ENCODE results near the gene RC3H2. TPM values are rescaled to one million over a fixed set of nuclear protein-coding genes. Genes with fewer than 3 reads are reported as not detected.

The RC3H2 gene, protein sequence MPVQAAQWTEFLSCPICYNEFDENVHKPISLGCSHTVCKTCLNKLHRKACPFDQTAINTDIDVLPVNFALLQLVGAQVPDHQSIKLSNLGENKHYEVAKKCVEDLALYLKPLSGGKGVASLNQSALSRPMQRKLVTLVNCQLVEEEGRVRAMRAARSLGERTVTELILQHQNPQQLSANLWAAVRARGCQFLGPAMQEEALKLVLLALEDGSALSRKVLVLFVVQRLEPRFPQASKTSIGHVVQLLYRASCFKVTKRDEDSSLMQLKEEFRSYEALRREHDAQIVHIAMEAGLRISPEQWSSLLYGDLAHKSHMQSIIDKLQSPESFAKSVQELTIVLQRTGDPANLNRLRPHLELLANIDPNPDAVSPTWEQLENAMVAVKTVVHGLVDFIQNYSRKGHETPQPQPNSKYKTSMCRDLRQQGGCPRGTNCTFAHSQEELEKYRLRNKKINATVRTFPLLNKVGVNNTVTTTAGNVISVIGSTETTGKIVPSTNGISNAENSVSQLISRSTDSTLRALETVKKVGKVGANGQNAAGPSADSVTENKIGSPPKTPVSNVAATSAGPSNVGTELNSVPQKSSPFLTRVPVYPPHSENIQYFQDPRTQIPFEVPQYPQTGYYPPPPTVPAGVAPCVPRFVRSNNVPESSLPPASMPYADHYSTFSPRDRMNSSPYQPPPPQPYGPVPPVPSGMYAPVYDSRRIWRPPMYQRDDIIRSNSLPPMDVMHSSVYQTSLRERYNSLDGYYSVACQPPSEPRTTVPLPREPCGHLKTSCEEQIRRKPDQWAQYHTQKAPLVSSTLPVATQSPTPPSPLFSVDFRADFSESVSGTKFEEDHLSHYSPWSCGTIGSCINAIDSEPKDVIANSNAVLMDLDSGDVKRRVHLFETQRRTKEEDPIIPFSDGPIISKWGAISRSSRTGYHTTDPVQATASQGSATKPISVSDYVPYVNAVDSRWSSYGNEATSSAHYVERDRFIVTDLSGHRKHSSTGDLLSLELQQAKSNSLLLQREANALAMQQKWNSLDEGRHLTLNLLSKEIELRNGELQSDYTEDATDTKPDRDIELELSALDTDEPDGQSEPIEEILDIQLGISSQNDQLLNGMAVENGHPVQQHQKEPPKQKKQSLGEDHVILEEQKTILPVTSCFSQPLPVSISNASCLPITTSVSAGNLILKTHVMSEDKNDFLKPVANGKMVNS
- total RNA-seq, result 39.7 and 40.2 TPM in 2 replicates

DNA sequence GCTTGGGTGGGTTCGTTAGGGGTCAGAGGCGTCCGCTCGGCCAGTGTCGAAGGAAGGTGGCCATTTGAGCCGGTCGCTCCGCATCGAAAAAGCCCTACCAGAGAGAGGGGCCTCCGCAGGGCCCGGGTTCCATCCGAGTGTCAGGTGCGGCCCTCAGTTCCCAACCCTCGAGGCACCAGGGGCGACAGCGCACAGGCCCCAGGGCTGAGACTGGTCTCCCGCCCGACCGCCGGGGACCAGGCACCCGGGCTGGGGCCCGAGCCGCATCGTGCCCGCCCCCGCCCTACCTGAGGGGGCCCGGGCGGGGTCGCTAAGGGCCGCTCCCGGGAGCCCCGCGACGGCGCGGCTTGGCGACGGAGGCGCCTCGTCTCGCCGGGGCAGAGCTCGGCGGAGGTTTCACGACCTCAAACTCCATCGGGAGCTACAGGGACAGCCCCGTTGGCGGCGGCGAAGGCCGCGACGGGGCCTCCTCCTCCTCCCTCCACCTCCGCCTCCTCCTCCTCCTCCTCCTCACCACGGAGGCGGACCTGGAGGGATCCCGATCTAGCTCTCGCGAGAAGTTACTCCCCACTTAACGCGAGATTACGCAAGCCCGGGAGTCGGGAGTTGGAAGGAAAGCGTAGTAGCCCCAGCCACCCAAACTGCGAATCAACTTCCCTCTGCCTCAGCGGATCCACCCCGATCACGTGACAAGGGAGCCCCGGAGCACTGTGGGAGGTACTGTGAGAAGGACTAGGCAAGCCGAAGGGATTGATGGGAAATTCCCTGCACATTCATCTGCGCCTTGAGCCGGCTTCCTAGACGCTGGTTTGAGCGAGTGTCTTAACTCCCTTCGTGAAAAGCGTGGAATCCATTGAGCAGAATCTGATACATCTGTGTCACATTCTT lies at the start of gene RC3H2:
Gene RC3H2, minus strand, starts transcription at position 537 of the 888 bp plus-strand sequence. CDS start 7,850 bp downstream, outside the sequence.
- DNase-seq, result peak; percentile 99
- H3K36me3 Mint-ChIP-seq (ENCODE audit: low read depth), result peaks cover 15% of the 10 kb centered on the region
- H3K27me3 Mint-ChIP-seq, result no peaks in the 10 kb centered on the region
- peak within 1 kb of the TSS; percentile 96 for H3K27ac Mint-ChIP-seq
- peaks cover 3% of the 10 kb centered on the region for H3K9me3 Mint-ChIP-seq
- peak within 1 kb of the TSS; percentile 95 for H3K4me3 Mint-ChIP-seq
- intact Hi-C loops (cut with micrococcal nuclease), result loop anchor here (1.0 kb wide), 8 partner anchors 8 to 812 kb away; partner anchors contain the start of genes PDCL, STRBP, TTLL11 and ZBTB26
- H3K4me1 Mint-ChIP-seq, result peaks cover 19% of the 10 kb centered on the region

DNA sequence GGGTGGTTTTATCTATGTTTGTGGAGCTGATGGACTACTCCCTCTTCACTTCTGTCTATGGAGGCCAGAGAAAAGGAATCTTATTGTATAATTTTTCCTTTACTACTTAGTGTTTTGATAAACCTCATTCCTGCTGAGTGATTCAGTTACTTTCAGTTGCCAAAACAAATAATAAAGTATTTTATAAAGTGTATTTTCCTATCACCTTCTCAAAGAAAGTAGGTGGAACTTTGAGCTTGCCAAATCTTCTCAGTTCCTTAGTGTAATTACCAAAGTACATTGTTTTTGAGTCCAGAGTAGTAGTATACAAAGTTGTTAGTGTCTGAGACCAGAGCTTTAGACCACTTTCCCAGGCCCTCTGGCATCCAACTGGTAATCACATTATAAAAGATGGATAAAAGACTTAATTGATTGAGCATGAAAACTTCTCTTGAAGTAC lies 49.1 kb upstream of the RC3H2 start:
- no peak overlapping the region for H3K27ac Mint-ChIP-seq
- H3K27me3 Mint-ChIP-seq, result no peaks in the 10 kb centered on the region
- H3K36me3 Mint-ChIP-seq (ENCODE audit: low read depth), result peaks cover 11% of the 10 kb centered on the region
- no peak overlapping the region for H3K4me3 Mint-ChIP-seq
- H3K9me3 Mint-ChIP-seq, result no peaks in the 10 kb centered on the region
- DNase-seq, result no peak
- H3K4me1 Mint-ChIP-seq, result peaks cover 8% of the 10 kb centered on the region
- intact Hi-C loops (cut with micrococcal nuclease), result no loop called here

- H3K27me3 Mint-ChIP-seq, result no peaks in the 10 kb centered on the region
- H3K4me3 Mint-ChIP-seq, result no peak overlapping the region
- peaks cover 20% of the 10 kb centered on the region for H3K4me1 Mint-ChIP-seq
- H3K9me3 Mint-ChIP-seq, result no peaks in the 10 kb centered on the region
- peaks cover 4% of the 10 kb centered on the region for H3K36me3 Mint-ChIP-seq (ENCODE audit: low read depth)
- DNase-seq, result no peak
- intact Hi-C loops (cut with micrococcal nuclease), result no loop called here
- no peak overlapping the region for H3K27ac Mint-ChIP-seq
Measured at GRCh38 chr9:122951056-122951455, 45.9 kb upstream of the RC3H2 start.

GRCh38 chr9:122950263-122950662 lies 45.1 kb upstream of the RC3H2 start:
- Mint-ChIP-seq H3K4me1 (peaks cover 27% of the 10 kb centered on the region), H3K36me3 (ENCODE audit: low read depth) (peaks cover 6% of the 10 kb centered on the region), H3K4me3 (no peak overlapping the region), H3K27me3 (no peaks in the 10 kb centered on the region), H3K9me3 (no peaks in the 10 kb centered on the region), H3K27ac (no peak overlapping the region)
- no peak for DNase-seq
- intact Hi-C loops (cut with micrococcal nuclease), result no loop called here

GRCh38 chr9:122949696-122950095 lies 44.5 kb upstream of the RC3H2 start:
- Mint-ChIP-seq H3K27ac (no peak overlapping the region), H3K4me3 (no peak overlapping the region), H3K27me3 (no peaks in the 10 kb centered on the region), H3K9me3 (no peaks in the 10 kb centered on the region), H3K36me3 (ENCODE audit: low read depth) (peaks cover 9% of the 10 kb centered on the region), H3K4me1 (peaks cover 29% of the 10 kb centered on the region)
- intact Hi-C loops (cut with micrococcal nuclease), result loop anchor here (10.0 kb wide), 4 partner anchors 115 to 1465 kb away; partner anchors contain the start of gene PSMB7
- no peak for DNase-seq

DNA sequence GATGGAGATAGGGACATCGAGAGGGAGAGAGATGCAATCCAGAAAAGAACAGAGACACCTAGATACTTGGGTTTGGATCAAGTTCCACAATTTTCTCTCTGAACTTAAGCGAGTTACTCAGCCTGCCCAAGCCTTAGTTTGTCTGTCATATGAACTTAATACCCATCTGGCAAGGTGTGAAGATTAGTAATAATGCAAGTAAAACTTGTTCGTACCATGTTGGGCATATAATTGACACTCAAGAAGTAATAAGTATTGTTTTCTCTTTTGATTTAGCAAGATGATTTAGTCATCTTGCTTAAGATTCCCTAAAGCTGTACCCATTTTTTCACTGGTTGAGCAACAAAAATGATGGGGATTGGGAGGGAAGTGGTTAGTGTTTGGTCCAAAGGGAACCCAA lies 43.2 kb upstream of the RC3H2 start:
- no peak overlapping the region for H3K27ac Mint-ChIP-seq
- intact Hi-C loops (cut with micrococcal nuclease), result loop anchor here (10.0 kb wide), 4 partner anchors 116 to 1466 kb away; partner anchors contain the start of gene PSMB7
- DNase-seq, result no peak
- H3K36me3 Mint-ChIP-seq (ENCODE audit: low read depth), result peaks cover 9% of the 10 kb centered on the region
- H3K9me3 Mint-ChIP-seq, result no peaks in the 10 kb centered on the region
- H3K4me1 Mint-ChIP-seq, result peaks cover 28% of the 10 kb centered on the region
- H3K4me3 Mint-ChIP-seq, result no peak overlapping the region
- no peaks in the 10 kb centered on the region for H3K27me3 Mint-ChIP-seq

DNA sequence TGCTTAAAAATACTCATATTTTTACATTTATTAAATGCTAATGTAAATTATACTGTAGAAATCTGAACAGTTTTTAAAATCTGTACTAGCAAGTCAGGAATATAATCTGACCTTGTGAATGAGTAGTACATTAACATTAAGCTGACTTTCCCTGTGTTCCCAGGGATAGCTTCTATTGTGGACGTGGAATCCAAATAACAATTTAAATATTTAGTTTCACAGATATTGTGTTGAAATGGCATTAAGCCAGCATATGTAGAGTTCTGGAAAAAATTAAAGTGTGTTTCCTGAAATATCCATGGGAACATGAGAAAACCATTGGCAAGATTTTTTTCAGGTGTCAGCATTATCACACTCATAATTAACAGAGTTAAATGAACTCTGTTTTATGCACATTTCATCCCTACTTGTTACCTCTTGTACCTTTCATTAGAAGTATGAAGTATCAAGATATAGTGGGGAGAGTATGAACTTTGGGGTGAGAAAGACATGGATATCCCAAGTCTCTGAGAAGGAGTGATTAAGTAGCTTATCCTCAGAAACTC lies 41.4 kb upstream of the RC3H2 start:
- intact Hi-C loops (cut with micrococcal nuclease), result loop anchor here (10.0 kb wide), 4 partner anchors 118 to 1468 kb away; partner anchors contain the start of gene PSMB7
- Mint-ChIP-seq H3K9me3 (no peaks in the 10 kb centered on the region), H3K27me3 (no peaks in the 10 kb centered on the region), H3K36me3 (ENCODE audit: low read depth) (peaks cover 9% of the 10 kb centered on the region), H3K4me3 (no peak overlapping the region), H3K4me1 (peaks cover 36% of the 10 kb centered on the region), H3K27ac (no peak overlapping the region)
- no peak for DNase-seq

DNA sequence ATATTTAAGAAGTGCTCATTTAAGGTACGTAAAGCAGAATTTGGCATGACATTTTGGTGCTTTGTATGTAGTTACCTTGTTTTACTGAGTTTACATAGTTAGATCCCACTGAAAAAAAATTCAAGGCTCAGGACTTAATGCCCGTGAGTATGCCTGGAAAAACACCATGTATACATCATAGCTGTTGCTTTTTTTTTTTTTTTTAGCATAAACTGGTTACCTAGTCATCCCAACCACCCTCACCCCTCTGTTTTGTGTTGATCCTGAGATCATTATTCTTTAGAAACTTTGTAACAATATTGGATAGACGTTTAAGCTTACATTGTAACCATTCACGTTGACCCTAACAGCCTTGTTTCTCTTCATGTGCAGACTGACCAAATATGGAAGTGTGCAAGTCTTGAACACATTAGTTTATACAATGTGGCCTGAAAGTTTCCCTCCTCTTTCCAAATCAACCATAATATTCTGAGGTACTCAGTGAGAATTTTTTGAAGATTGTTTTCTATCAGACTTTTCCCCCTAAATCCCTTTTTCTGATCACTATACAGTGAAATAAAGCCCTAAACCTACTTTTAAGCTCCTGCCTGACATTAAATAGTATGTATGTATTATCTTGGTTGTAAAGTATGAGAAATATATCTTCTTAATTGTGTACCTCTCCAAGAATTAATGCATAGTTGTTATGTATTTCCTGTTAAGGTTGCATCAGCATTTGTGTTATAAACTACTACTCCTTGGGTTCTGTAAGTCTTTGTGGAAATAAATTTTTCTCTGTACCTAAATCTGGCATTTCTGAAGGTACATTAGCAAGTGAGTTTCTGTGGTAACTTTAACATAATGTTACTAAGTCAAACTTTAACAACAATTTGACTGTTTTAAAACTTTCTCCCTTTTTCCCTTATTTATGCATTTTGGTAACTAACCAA lies 40.1 kb upstream of the RC3H2 start:
- Mint-ChIP-seq H3K9me3 (no peaks in the 10 kb centered on the region), H3K27me3 (no peaks in the 10 kb centered on the region), H3K4me3 (no peak overlapping the region), H3K4me1 (peaks cover 38% of the 10 kb centered on the region), H3K36me3 (ENCODE audit: low read depth) (peaks cover 11% of the 10 kb centered on the region), H3K27ac (no peak overlapping the region)
- intact Hi-C loops (cut with micrococcal nuclease), result loop anchor here (5.0 to 10.0 kb wide), 5 partner anchors 42 to 1470 kb away; partner anchors contain the start of gene PSMB7
- DNase-seq, result no peak

GRCh38 chr9:122941582-122942234 lies 36.5 kb upstream of the RC3H2 start:
- peak overlapping the region; percentile 99 for H3K4me3 Mint-ChIP-seq
- peaks cover 29% of the 10 kb centered on the region for H3K4me1 Mint-ChIP-seq
- DNase-seq, result no peak
- H3K36me3 Mint-ChIP-seq (ENCODE audit: low read depth), result peaks cover 17% of the 10 kb centered on the region
- peak overlapping the region; percentile 90 for H3K27ac Mint-ChIP-seq
- no peaks in the 10 kb centered on the region for H3K27me3 Mint-ChIP-seq
- H3K9me3 Mint-ChIP-seq, result no peaks in the 10 kb centered on the region
- intact Hi-C loops (cut with micrococcal nuclease), result loop anchor here (1.0 to 10.0 kb wide), 7 partner anchors 29 to 1473 kb away; partner anchors contain the start of genes PDCL, PSMB7 and ZBTB6

DNA sequence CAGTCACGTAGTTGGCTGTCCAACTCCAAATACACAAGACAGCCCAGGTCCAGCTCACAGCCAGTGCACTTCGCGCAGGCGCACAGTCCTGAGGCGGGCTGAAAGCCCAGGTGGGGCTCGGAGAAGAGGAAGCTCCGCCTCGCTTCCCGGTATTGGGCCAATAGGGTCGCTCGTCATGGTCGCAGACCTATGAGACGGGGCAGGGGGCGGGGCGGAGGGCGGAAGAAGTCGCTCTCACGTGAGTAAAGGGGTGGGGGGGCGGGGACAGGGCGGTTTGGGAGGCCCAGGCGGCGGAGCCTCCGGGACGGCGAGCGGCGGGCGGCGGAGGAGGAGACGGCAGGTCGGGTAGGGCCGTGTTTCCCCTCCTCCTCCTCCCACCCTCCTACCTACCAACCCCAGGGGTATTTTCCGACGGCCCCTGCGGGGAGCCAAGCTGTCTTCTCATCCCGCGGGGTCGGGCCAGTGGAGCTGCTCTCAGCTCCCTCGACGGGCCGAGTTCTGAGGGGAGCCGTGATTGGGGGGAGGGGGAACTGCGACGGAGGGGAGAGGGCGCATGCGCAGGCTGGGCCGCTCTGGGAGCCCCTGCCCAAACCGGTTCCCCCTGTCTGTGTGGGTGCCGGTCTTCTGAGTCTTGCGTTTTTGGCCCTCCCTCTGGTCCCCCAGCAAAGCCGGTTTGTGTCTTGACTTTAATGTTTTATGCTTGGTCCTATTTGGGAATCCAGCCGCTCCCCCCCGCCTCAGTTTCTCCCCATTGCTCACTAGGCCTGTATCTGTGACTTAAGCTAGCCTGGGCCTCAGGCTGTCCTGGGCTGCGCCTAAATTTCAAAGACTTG lies 35.8 kb upstream of the RC3H2 start, which contains the start of gene RABGAP1:
Gene RABGAP1, plus strand, starts transcription at position 272 of the 833 bp plus-strand sequence. CDS start 16,040 bp downstream, outside the sequence.
- Mint-ChIP-seq H3K9me3 (no peaks in the 10 kb centered on the region), H3K36me3 (ENCODE audit: low read depth) (peaks cover 19% of the 10 kb centered on the region), H3K27ac (peak within 1 kb of the TSS; percentile 90), H3K27me3 (no peaks in the 10 kb centered on the region), H3K4me3 (peak within 1 kb of the TSS; percentile 99), H3K4me1 (peaks cover 31% of the 10 kb centered on the region)
- intact Hi-C loops (cut with micrococcal nuclease), result loop anchor here (1.0 to 10.0 kb wide), 9 partner anchors 9 to 1474 kb away; partner anchors contain the start of genes PDCL, PSMB7, RC3H2 and ZBTB6
- peak; percentile 99 for DNase-seq
